HT-29 (cell line): Measurements from ENCODE around the gene WWC1. TPM values are rescaled to one million over a fixed set of nuclear protein-coding genes. Genes with fewer than 3 reads are reported as not detected.
"Not testable (repeated sequence)": the region's sequence is repeated elsewhere in the genome, so short reads cannot be mapped to it uniquely, and the experiment has no call there.

Experiments used
- DNase-seq: peaks from one replicate; pipeline ENCODE4 v3.0.0-alpha.2; 2015; ENCODE audit warnings: low spot score
- total RNA-seq: library from RNA; depleted of rRNA; stranded (reverse); fragments of >200 nt; shearing (Covaris generic); gene quantifications from 2 replicates; pipeline ENCODE4 v1.2.3, GENCODE V29; 2014

The WWC1 gene
- total RNA-seq, 1 experiment from 2014 or later, result 66.0 TPM

GRCh38 chr5:168332042-168332441 is 40.6 kb downstream of the WWC1 start:
- DNase-seq, result no peak

DNA sequence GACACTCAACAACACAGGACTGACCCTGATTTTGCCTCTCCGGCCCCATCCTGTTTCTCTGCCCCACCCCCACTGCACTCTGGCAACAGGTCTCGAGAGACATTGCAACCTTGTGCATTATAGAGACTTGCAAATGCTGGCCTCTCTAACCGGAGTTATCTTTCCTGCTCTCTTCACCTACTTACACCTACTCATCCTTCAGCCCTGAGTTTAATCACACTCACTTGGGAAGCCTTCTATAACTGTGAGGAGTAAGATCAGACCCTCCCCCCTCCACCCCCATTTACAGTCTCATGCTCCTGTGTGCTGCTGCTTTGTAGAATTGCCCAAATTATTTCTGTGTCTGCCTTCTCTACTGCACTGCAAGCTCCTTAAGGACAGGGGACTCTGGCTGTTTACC is 42.8 kb downstream of the WWC1 start:
- no peak for DNase-seq

DNA sequence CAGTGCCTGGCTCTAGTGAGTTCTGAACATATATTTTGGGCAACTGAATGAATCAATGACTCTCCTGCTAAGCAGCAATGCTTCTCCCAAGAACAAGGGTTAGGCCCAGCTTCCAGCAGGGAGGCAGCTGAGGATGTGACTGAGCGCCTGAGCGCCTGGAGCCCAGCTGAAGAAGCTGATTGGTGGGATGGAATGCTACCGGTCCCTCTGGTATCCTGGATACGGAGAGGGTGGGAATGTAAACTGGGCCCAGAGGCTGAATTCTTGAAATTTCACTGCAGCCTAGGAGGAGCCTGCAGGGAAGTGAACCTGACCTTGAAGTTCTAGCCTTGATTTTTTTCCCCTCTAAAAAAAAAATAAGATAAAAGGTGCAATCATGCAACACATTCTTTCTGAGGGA is 43.2 kb downstream of the WWC1 start:
- peak; percentile 75 for DNase-seq

- DNase-seq, result no peak
Observed at GRCh38 chr5:168337361-168337760, 45.9 kb downstream of the WWC1 start.

DNA sequence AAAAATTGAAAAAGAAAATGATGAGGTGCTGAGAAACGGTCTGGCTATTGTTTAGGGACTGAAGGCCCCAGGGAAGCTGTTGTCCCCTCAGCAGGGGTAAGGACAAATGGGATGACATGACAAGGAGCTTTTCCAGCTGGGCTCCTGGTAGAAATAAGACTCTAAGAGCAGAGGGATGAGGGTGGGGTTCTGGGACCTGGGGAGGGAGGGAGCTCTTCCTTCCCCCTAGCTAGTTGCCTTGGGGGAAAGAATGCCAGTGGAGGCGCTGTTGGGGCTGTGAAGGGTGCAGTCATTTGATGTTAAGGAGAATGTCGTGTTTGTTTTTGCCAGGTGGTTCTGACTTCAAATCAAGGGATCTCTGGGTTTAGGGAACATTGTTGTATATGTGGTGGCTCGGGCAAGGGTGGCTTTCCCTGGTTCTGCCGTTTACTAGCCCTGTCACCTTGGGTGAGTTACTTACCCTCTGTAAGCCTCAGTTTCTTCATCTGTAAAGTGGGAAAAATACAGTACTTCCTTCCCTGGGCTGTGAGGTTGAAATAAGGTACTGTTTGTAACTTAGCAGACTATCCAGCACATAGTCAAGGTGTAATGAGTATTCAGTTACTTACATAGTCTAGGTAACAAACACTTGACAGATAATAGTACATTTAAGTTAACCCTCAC is 47.8 kb downstream of the WWC1 start:
- no peak for DNase-seq

GRCh38 chr5:168339772-168340140 is 48.3 kb downstream of the WWC1 start:
- not testable (repeated sequence) for DNase-seq

GRCh38 chr5:168340487-168340886 is 49.0 kb downstream of the WWC1 start:
- no peak for DNase-seq

DNA sequence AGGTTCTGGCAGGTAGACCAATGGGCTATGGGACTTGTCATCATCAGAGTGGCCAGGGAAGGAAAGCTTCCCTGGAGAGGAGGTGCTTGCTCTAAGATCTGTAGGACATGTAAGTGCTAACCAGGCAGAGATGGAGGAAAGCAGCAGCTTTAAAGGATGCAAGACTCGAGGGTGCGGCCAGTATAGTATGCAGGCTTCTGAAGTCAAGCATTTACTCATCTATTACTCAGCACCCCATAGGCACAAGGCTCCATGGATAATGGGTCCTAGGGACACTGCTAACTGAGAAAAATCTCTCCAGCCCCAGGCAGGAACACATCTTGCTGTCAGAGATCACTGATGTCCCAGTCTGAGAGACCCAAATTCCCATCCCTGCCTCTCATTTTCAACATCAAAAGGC is 49.7 kb downstream of the WWC1 start:
- DNase-seq, result no peak

DNA sequence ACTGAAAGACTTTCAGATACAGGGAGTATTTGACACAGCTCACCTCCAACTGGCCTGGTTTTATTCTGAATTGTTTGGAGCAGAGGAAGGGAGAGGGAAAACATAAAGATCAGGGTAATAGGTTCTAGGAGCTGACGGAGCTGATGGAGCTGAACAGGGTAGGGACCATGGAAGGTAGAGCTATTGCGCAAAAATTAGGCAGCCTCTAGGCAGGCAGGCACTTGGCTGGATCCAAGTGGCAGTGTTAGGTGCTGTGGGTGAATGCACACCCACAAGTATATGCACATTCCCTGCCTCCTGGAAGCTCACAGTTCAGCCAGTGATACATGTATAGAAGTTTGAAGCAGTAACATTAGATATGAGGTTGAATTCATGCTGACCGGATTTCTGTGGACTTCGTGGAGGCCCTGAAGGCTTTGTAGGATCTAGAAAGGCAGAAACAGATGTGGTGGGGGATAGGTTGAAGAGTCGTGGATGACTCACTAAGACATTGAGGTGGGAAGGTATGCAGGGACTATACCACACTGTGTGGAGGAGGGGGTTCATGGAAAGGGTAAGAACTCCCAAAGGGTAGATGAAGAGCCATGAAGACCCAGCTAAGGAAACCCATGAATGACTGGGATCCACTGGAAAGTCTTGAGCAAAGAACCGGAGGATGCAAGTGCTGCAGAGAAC is 50.8 kb downstream of the WWC1 start:
- no peak for DNase-seq

DNA sequence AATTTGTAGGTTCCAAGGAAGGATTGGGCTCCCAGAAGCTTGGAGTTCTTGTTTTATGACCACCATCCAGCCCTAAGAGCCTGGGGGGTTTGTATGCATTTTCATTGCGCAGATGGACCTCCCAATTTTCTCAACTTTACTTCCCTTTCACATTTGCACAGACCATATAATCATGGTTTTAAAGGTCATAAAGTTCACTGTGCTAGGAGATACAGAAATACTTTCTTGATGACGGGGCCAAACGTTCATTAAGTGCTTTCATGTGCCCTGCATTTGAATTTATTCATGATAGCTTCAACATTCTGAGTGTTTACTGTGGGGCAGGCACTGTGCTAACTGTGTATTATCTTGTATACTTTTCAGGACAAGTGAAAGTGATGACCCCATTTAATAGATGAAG is 51.5 kb downstream of the WWC1 start:
- DNase-seq, result no peak

DNA sequence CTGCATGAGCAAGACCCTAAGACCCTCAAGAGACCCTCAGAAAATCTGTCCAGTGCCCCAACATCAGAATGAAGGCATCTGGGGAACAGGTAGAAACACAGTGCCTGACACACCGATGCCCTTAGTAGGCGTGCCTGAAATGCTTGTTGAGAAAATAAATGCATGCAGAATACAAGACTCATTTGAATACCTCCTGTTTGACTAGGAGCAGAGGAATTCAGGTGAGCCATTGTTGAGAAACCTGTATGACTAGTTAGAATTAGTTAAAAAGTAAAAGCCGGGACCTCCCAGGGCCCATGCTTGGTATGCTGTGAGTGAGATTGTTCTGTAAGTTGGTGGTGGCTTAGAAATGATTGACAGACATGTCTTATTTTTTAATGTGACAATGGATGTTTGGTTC is 55.0 kb downstream of the WWC1 start:
- DNase-seq, result peak; percentile 91

- no peak for DNase-seq
Observed at GRCh38 chr5:168347368-168348083, 56.1 kb downstream of the WWC1 start.

GRCh38 chr5:168348084-168348414 is 56.6 kb downstream of the WWC1 start:
- peak; percentile 78 for DNase-seq

DNA sequence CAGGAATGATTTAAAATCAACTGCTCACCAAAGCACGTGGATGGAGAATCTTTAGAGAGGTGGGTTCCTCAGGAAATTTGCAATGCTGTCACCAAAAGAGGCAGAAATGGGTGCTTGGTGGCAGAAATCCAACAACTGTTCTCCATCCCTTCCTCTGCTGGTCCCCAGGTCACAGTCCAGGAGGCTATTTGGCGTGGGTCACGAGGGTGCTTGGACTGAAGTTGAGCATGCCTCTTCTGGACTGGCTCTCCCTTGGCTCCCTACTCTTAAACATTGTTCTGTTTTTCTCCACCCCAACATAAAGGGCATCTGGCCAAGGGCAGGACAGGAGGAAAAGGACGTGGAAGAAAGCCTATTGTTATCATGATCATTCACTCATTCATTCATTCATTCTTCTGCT is 58.9 kb downstream of the WWC1 start:
- no peak for DNase-seq

DNA sequence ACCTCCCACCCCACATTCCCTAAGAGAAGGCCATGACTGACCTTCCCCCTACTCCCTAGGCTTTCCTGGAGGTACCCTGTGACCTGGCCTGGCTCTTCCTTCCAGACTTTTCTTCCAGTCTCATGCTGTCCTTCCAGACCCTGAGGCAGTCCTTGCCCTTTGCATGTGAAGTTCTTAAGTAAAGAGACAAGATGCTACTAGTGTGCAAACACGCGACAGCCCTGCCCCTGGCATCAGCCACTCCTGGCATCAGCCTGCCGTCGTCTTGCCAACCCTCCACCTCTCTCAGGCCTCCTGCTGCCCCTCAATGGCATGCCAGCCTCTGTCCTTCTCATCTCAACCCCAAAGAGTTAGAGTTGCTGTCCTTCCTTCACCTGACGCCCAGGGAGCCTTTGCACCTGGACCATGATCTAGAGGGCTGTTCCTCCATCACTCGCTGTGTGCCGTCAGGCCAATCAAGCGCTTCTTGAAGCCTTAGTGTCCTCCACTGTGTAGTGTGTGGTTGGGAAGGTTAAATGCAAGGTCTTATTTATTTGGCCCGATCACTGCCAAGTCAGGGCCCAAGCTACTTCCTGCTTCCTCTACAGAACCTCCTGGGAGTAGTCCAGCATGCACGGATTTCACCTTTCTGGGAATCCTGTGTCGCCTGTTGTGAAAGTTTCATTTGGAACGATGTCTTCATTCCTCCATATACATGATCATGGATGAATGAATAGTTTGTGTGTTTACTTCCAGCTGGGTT is 61.9 kb downstream of the WWC1 start:
- peak; percentile 66 for DNase-seq

GRCh38 chr5:168354397-168354796 is 63.0 kb downstream of the WWC1 start:
- no peak for DNase-seq

GRCh38 chr5:168356171-168356570 is 64.7 kb downstream of the WWC1 start:
- DNase-seq, result no peak

- no peak for DNase-seq
Observed at GRCh38 chr5:168356592-168356991, 65.1 kb downstream of the WWC1 start.

- DNase-seq, result no peak
Observed at GRCh38 chr5:168357876-168358275, 66.4 kb downstream of the WWC1 start.

DNA sequence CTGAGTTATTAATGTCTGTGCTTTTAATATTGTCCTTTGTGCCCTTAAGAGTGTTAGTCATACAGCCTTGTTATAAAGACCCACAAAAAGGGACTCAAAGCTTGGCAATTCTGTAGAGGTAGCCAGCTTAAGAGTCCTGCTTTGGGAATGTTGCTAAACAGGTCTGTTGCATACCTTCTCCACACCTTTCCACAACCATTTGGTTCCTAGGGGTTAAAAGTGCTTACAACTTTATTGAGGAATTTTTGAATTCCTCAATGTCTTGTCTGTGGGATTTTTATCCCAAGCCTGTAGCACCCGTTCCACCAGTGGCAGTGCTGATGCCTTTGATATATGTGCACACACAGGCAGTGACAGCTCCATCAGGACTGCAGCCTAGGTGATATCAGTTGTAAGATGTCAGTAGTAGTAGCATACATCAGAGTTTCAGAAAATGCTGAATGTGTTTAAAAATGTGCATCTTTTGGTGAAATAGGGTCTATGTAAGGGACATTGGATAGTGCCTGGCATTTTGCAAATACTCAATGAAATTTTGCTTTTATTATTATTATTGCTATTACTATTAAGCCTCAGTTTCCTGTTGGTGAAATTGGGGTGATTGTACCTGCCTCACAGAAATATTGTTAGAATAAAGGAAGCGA is 68.5 kb downstream of the WWC1 start:
- DNase-seq, result peak; percentile 74

- no peak for DNase-seq
Observed at GRCh38 chr5:168360521-168361285, 69.3 kb downstream of the WWC1 start.
